ENCODE data around the gene CREBZF. TPM values are rescaled to one million over a fixed set of nuclear protein-coding genes. Genes with fewer than 3 reads are reported as not detected.
"Not testable (repeated sequence)": the region's sequence is repeated elsewhere in the genome, so short reads cannot be mapped to it uniquely, and the experiment has no call there.

CREBZF gene
- total RNA-seq, 4 donors from 2014 or later = 26.1 to 87.1 (median 32.8) TPM

DNA sequence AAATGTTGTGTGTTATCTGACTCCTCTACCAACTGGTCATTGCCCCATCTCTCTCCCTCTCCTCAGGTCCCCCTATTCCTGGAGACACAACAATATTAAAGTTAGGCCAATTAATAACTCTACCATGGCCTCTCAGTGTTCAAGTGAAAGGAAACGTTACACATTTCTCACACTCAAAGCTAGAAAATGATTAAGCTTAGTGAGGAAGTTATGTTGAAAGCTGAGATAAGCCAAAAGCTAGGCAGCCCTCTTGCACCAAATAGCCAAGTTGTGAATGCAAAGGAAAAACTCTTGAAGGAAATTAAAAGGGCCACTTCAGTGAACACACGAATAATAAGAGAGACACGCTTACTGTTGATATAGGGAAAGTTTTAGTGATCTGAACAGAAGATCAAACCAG is 44.7 kb downstream of the CREBZF start:
- 90% methylated on average over 3 of the region's 3 CpGs for WGBS
- Histone ChIP-seq H3K4me1 (no peaks in the 10 kb centered on the region), H3K27ac (no peak overlapping the region)

DNA sequence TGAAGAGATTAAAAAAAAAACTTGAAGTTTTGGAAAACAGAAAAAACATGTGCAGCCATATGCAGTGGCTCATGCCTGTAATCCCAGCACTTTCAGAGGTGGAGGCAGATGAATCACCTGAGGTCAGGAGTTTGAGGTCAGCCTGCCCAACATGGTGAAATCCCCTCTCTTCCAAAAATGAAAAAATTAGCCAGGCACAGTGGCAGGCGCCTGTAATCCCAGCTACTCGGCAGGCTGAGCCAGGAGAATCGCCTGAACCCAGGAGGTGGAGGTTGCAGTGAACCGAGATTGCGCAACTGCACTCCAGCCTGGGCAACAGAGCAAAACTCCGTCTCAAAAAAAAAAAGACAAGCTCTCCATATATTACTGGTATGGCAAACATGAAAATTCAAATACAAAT is 45.4 kb downstream of the CREBZF start:
- no peak overlapping the region for H3K27ac ChIP-seq
- H3K27me3 ChIP-seq = no peaks in the 10 kb centered on the region
- TF ChIP-seq EP300 (IDR thresholded peaks at IDR 0.05) (no peak), POLR2A (IDR thresholded peaks at IDR 0.05) (no peak), POLR2AphosphoS5 (IDR thresholded peaks at IDR 0.05) (no peak)
- TF ChIP-seq, protein P1, sequence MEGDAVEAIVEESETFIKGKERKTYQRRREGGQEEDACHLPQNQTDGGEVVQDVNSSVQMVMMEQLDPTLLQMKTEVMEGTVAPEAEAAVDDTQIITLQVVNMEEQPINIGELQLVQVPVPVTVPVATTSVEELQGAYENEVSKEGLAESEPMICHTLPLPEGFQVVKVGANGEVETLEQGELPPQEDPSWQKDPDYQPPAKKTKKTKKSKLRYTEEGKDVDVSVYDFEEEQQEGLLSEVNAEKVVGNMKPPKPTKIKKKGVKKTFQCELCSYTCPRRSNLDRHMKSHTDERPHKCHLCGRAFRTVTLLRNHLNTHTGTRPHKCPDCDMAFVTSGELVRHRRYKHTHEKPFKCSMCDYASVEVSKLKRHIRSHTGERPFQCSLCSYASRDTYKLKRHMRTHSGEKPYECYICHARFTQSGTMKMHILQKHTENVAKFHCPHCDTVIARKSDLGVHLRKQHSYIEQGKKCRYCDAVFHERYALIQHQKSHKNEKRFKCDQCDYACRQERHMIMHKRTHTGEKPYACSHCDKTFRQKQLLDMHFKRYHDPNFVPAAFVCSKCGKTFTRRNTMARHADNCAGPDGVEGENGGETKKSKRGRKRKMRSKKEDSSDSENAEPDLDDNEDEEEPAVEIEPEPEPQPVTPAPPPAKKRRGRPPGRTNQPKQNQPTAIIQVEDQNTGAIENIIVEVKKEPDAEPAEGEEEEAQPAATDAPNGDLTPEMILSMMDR (IDR thresholded peaks at IDR 0.05) = no peak
- no peak overlapping the region for H3K4me3 ChIP-seq
- DNase-seq (ENCODE audit: low spot score in 2 of 2) = no peak
- 75% methylated on average over 6 of the region's 6 CpGs for WGBS
- H3K4me1 ChIP-seq = no peaks in the 10 kb centered on the region
- H3K9me3 ChIP-seq = no peaks in the 10 kb centered on the region
- no peaks in the 10 kb centered on the region for H3K36me3 ChIP-seq

More for the DNA sequence above, 44.7 kb downstream of the CREBZF start:
- H3K4me3 ChIP-seq = no peak overlapping the region
- TF ChIP-seq POLR2A (IDR thresholded peaks at IDR 0.05) (no peak), POLR2AphosphoS5 (IDR thresholded peaks at IDR 0.05) (no peak), EP300 (IDR thresholded peaks at IDR 0.05) (no peak)
- TF ChIP-seq, protein P1 (IDR thresholded peaks at IDR 0.05) = no peak
- H3K27me3 ChIP-seq = no peaks in the 10 kb centered on the region
- H3K36me3 ChIP-seq = no peaks in the 10 kb centered on the region
- no peaks in the 10 kb centered on the region for H3K9me3 ChIP-seq
- DNase-seq (ENCODE audit: low spot score in 2 of 2) = no peak

DNA sequence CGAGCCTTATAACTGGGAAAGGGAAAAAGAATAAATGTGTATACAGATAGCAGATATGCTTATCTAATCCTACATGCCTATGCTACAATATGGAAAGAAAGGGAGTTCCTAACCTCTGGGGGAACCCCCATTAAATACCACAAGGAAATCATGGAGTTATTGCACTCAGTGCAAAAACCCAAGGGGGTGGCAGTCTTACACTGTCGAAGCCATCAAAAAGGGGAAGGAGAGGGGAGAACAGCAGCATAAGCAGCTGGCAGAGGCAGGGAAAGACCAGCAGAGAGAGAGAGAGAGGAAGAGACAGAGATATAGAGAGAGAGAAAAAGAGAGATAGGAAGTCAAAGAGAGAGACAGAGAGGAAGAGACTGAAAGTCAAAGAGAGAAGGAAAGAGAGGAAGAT is 53.3 kb downstream of the CREBZF start:
- not testable (repeated sequence) for H3K27ac ChIP-seq; H3K4me1 ChIP-seq; H3K36me3 ChIP-seq; H3K9me3 ChIP-seq; H3K4me3 ChIP-seq; DNase-seq (ENCODE audit: low spot score in 2 of 2); H3K27me3 ChIP-seq
- 95% methylated on average over 2 of the region's 2 CpGs for WGBS

Other genes with a start within 250 kb of the CREBZF start
- gene DLG2, start 37.8 kb downstream of the CREBZF start, total RNA-seq = 10 to 100 TPM; 37.9 to 71.5 (median 44.9) TPM
- gene TMEM126B, start 36.5 kb downstream of the CREBZF start, total RNA-seq = 10 to 100 TPM; 32.4 to 38.4 (median 34.8) TPM
- 10 to 100 TPM; 13.9 to 19.4 (median 15.9) TPM for gene TMEM126A, start 17.2 kb downstream of the CREBZF start, total RNA-seq
- gene CCDC89, start 21.1 kb upstream of the CREBZF start, total RNA-seq = 1 to 10 TPM in 1 of 4 donors, under 1 TPM in 2, not detected in 1; 0.72 to 1.8 (median 0.94) TPM
- 10 to 100 TPM; 11.6 to 18.6 (median 14.5) TPM for gene SYTL2, start 146.0 kb upstream of the CREBZF start, total RNA-seq
- gene CCDC83, start 190.3 kb upstream of the CREBZF start, total RNA-seq = not detected

All from suprapubic skin (tissue), 4 donors.